Stimulated activated memory B cell treated with anti-CD40 and anti-IgM and Interleukin-4, amounts not matched to agents 10 μg/mL and 1 μg/mL and 100 μg/mL, for 72 hours (primary cell): Measurements from ENCODE around the gene ACSF2.
A peak's percentile ranks its signal among the peaks of the same experiment; 100 is the strongest.
"Not testable (repeated sequence)": the region's sequence is repeated elsewhere in the genome, so short reads cannot be mapped to it uniquely, and the experiment has no call there.

ENCODE experiments used
- ATAC-seq: fragments of 150-1000 bp; cut with Tn5 transposase; 2 replicates; pipeline ENCODE4 v1.10.0; 2021
- H3K27ac Mint-ChIP-seq: one replicate; pipeline ENCODE4 v1.8.0; 2022; ENCODE audit warnings: mild to moderate bottlenecking, mixed read lengths
- H3K27me3 Mint-ChIP-seq: one replicate; pipeline ENCODE4 v1.8.0; 2022; ENCODE audit warnings: mixed read lengths
- H3K36me3 Mint-ChIP-seq: one replicate; pipeline ENCODE4 v1.8.0; 2022; ENCODE audit warnings: mixed read lengths
- H3K4me1 Mint-ChIP-seq: one replicate; pipeline ENCODE4 v1.8.0; 2022; ENCODE audit warnings: mixed read lengths
- H3K4me3 Mint-ChIP-seq: one replicate; pipeline ENCODE4 v1.8.0; 2022; ENCODE audit warnings: mild to moderate bottlenecking, moderate library complexity, mixed read lengths
- H3K9me3 Mint-ChIP-seq: one replicate; pipeline ENCODE4 v1.8.0; 2022; ENCODE audit warnings: mixed read lengths

ACSF2 gene

GRCh38 chr17:50471009-50471905 lies 45.2 kb downstream of the ACSF2 start:
- Mint-ChIP-seq H3K27me3 (peaks cover 15% of the 10 kb centered on the region), H3K27ac (peak overlapping the region; percentile 39), H3K9me3 (no peaks in the 10 kb centered on the region), H3K4me3 (no peak overlapping the region), H3K4me1 (peaks cover 23% of the 10 kb centered on the region), H3K36me3 (peaks cover 11% of the 10 kb centered on the region)
- ATAC-seq, result no peak

GRCh38 chr17:50472286-50472685 lies 46.3 kb downstream of the ACSF2 start:
- Mint-ChIP-seq H3K4me3 (no peak overlapping the region), H3K4me1 (peaks cover 13% of the 10 kb centered on the region), H3K9me3 (no peaks in the 10 kb centered on the region), H3K36me3 (peaks cover 11% of the 10 kb centered on the region), H3K27me3 (peaks cover 14% of the 10 kb centered on the region), H3K27ac (no peak overlapping the region)
- no peak for ATAC-seq

GRCh38 chr17:50472761-50473161 lies 46.7 kb downstream of the ACSF2 start:
- H3K9me3 Mint-ChIP-seq, H3K27ac Mint-ChIP-seq, H3K27me3 Mint-ChIP-seq, H3K4me3 Mint-ChIP-seq, H3K4me1 Mint-ChIP-seq, ATAC-seq: not testable (repeated sequence)
- H3K36me3 Mint-ChIP-seq, result peaks cover 11% of the 10 kb centered on the region

- no peaks in the 10 kb centered on the region for H3K9me3 Mint-ChIP-seq
Observed at GRCh38 chr17:50473901-50474300, 47.9 kb downstream of the ACSF2 start.

GRCh38 chr17:50474523-50474922 lies 48.5 kb downstream of the ACSF2 start:
- Mint-ChIP-seq H3K27ac (no peak overlapping the region), H3K4me1 (peaks cover 11% of the 10 kb centered on the region), H3K27me3 (no peaks in the 10 kb centered on the region), H3K36me3 (peaks cover 11% of the 10 kb centered on the region), H3K9me3 (no peaks in the 10 kb centered on the region), H3K4me3 (no peak overlapping the region)
- ATAC-seq, result no peak

More at GRCh38 chr17:50473901-50474300, 47.9 kb downstream of the ACSF2 start:
- H3K36me3 Mint-ChIP-seq, result peaks cover 11% of the 10 kb centered on the region
- no peaks in the 10 kb centered on the region for H3K27me3 Mint-ChIP-seq
- no peak overlapping the region for H3K4me3 Mint-ChIP-seq
- no peak for ATAC-seq
- peaks cover 8% of the 10 kb centered on the region for H3K4me1 Mint-ChIP-seq
- H3K27ac Mint-ChIP-seq, result no peak overlapping the region

- ATAC-seq, result no peak
- Mint-ChIP-seq H3K27ac (no peak overlapping the region), H3K4me1 (peaks cover 20% of the 10 kb centered on the region), H3K27me3 (no peaks in the 10 kb centered on the region), H3K4me3 (no peak overlapping the region), H3K36me3 (peaks cover 11% of the 10 kb centered on the region), H3K9me3 (no peaks in the 10 kb centered on the region)
Observed at GRCh38 chr17:50475362-50475761, 49.3 kb downstream of the ACSF2 start.

GRCh38 chr17:50475775-50476544 lies 49.9 kb downstream of the ACSF2 start:
- H3K27ac Mint-ChIP-seq, H3K4me3 Mint-ChIP-seq: not testable (repeated sequence)

GRCh38 chr17:50476545-50477315 lies 50.7 kb downstream of the ACSF2 start:
- no peak overlapping the region for H3K27ac Mint-ChIP-seq
- H3K4me3 Mint-ChIP-seq, result no peak overlapping the region
- H3K27me3 Mint-ChIP-seq, result no peaks in the 10 kb centered on the region
- peaks cover 9% of the 10 kb centered on the region for H3K36me3 Mint-ChIP-seq
- H3K4me1 Mint-ChIP-seq, result peaks cover 22% of the 10 kb centered on the region
- no peak for ATAC-seq
- no peaks in the 10 kb centered on the region for H3K9me3 Mint-ChIP-seq

More at GRCh38 chr17:50475775-50476544, 49.9 kb downstream of the ACSF2 start:
- H3K4me1 Mint-ChIP-seq, result peaks cover 22% of the 10 kb centered on the region
- H3K36me3 Mint-ChIP-seq, result peaks cover 11% of the 10 kb centered on the region
- not testable (repeated sequence) for ATAC-seq, H3K27me3 Mint-ChIP-seq, H3K9me3 Mint-ChIP-seq

GRCh38 chr17:50477976-50478375 lies 52.0 kb downstream of the ACSF2 start:
- Mint-ChIP-seq H3K4me1 (peaks cover 33% of the 10 kb centered on the region), H3K36me3 (peaks cover 5% of the 10 kb centered on the region), H3K27ac (peak overlapping the region; percentile 91), H3K4me3 (peak overlapping the region; percentile 75), H3K27me3 (no peaks in the 10 kb centered on the region), H3K9me3 (no peaks in the 10 kb centered on the region)
- ATAC-seq, result no peak

- H3K36me3 Mint-ChIP-seq, result peaks cover 13% of the 10 kb centered on the region
Observed at GRCh38 chr17:50478391-50479381, 52.7 kb downstream of the ACSF2 start, which contains the start of gene RSAD1. TSS of gene RSAD1 (plus strand) at chr17:50478860. CDS start at chr17:50478885, 25 bp downstream.

GRCh38 chr17:50479522-50480141 lies 53.6 kb downstream of the ACSF2 start:
- peak overlapping the region; percentile 75 for H3K4me3 Mint-ChIP-seq
- H3K9me3 Mint-ChIP-seq, result no peaks in the 10 kb centered on the region
- peak; percentile 67 for ATAC-seq
- peaks cover 33% of the 10 kb centered on the region for H3K4me1 Mint-ChIP-seq
- H3K27ac Mint-ChIP-seq, result peak overlapping the region; percentile 91
- H3K27me3 Mint-ChIP-seq, result no peaks in the 10 kb centered on the region
- H3K36me3 Mint-ChIP-seq, result peaks cover 22% of the 10 kb centered on the region

More at GRCh38 chr17:50478391-50479381, 52.7 kb downstream of the ACSF2 start, which contains the start of gene RSAD1:
- Mint-ChIP-seq H3K4me1 (peaks cover 33% of the 10 kb centered on the region), H3K9me3 (no peaks in the 10 kb centered on the region), H3K27ac (peak within 1 kb of the TSS; percentile 91), H3K27me3 (no peaks in the 10 kb centered on the region), H3K4me3 (peak within 1 kb of the TSS; percentile 75)
- ATAC-seq, result peak; percentile 97

GRCh38 chr17:50480142-50480764 lies 54.2 kb downstream of the ACSF2 start:
- H3K27ac Mint-ChIP-seq, result peak overlapping the region; percentile 91
- H3K4me3 Mint-ChIP-seq, result peak overlapping the region; percentile 75
- peaks cover 33% of the 10 kb centered on the region for H3K4me1 Mint-ChIP-seq
- no peaks in the 10 kb centered on the region for H3K27me3 Mint-ChIP-seq
- peaks cover 28% of the 10 kb centered on the region for H3K36me3 Mint-ChIP-seq
- H3K9me3 Mint-ChIP-seq, result no peaks in the 10 kb centered on the region
- no peak for ATAC-seq

GRCh38 chr17:50480854-50481490 lies 55.0 kb downstream of the ACSF2 start:
- H3K27ac Mint-ChIP-seq, result no peak overlapping the region
- H3K36me3 Mint-ChIP-seq, result peaks cover 31% of the 10 kb centered on the region
- peaks cover 33% of the 10 kb centered on the region for H3K4me1 Mint-ChIP-seq
- H3K9me3 Mint-ChIP-seq, result no peaks in the 10 kb centered on the region
- H3K27me3 Mint-ChIP-seq, result no peaks in the 10 kb centered on the region
- ATAC-seq, result no peak
- no peak overlapping the region for H3K4me3 Mint-ChIP-seq
